ENCODE data around the gene TMPRSS9.

GRCh38 chr19:2359992-2360685 lies at the start of gene TMPRSS9:
- TF ChIP-seq EZH2phosphoT487 (IDR thresholded peaks at IDR 0.05; ENCODE audit: borderline replicate concordance) (no peak), CTCF (conservative IDR thresholded peaks at IDR 0.05; ENCODE audit: low read length) (no peak)
